HEK293 (cell line): ENCODE data around the gene SLC39A11.

Experiments used
- CTCF ChIA-PET: fragments of 350-600 bp; formaldehyde crosslinking; extraction: SDS; loops from one replicate; lab custom pipeline; 2021; ENCODE audit warnings: antibody characterized with exemption; lab: Yijun Ruan, JAX
- POLR2A ChIA-PET: fragments of 300-600 bp; formaldehyde crosslinking; extraction: SDS; loops from one replicate; lab custom pipeline; 2020; ENCODE audit warnings: antibody characterized with exemption, inconsistent platforms; lab: Yijun Ruan, JAX
- H3K27ac ChIP-seq: fragments of 200-500 bp; sonication (Bioruptor generic); 2 replicates; pipeline ENCODE4 v1.5.1; 2014; ENCODE audit warnings: low read depth, low read length, control low read depth, inconsistent platforms; ENCODE audit errors: extremely low read depth
- H3K36me3 ChIP-seq, 2 experiments: fragments of 200-500 bp in 1 of 2; sonication (Bioruptor generic) in 1 of 2; 1 replicate in 1 of 2; 2 replicates in 1 of 2; pipeline ENCODE4 v1.5.1; 2014 to 2017; ENCODE audit warnings: inconsistent platforms in 2 of 2, low read length in 2 of 2; ENCODE audit not compliant: control insufficient read depth in 2 of 2, insufficient read depth in 1 of 2
- H3K4me1 ChIP-seq: fragments of 200-500 bp; sonication (Bioruptor generic); 2 replicates; pipeline ENCODE4 v1.5.1; 2014; ENCODE audit warnings: mild to moderate bottlenecking, low read length, inconsistent platforms; ENCODE audit not compliant: control insufficient read depth, insufficient read depth
- H3K4me3 ChIP-seq: 2 replicates; pipeline ENCODE4 v1.5.1; 2011; ENCODE audit warnings: low read depth, mild to moderate bottlenecking, control low read depth, low read length, moderate library complexity
- H3K9me3 ChIP-seq: fragments of 200-500 bp; sonication (Bioruptor generic); 2 replicates; pipeline ENCODE4 v1.5.1; 2014; ENCODE audit warnings: low read depth, low read length, inconsistent platforms; ENCODE audit not compliant: control insufficient read depth, insufficient read depth
- MZF1 ChIP-seq: fragments of 450-650 bp; formaldehyde crosslinking; IDR thresholded peaks from 2 replicates; pipeline ENCODE4 v1.5.1; 2017; ENCODE audit warnings: missing biosample characterization, missing genetic modification characterization, borderline replicate concordance
- SP2 ChIP-seq: fragments of 450-650 bp; formaldehyde crosslinking; IDR thresholded peaks from 2 replicates; pipeline ENCODE4 v1.5.1; 2016; ENCODE audit warnings: missing biosample characterization, missing genetic modification characterization
- SP7 ChIP-seq: fragments of 450-650 bp; formaldehyde crosslinking; IDR thresholded peaks from 2 replicates; pipeline ENCODE4 v1.5.1; 2016; ENCODE audit warnings: missing biosample characterization, missing genetic modification characterization
- ZBTB1 ChIP-seq: fragments of 450-650 bp; formaldehyde crosslinking; IDR thresholded peaks from 2 replicates; pipeline ENCODE4 v1.5.1; 2016; ENCODE audit warnings: missing biosample characterization, missing genetic modification characterization
- ZBTB17 ChIP-seq: fragments of 450-650 bp; formaldehyde crosslinking; IDR thresholded peaks from 2 replicates; pipeline ENCODE4 v1.5.1; 2016; ENCODE audit warnings: missing biosample characterization, missing genetic modification characterization
- ZNF155 ChIP-seq: fragments of 450-650 bp; formaldehyde crosslinking; IDR thresholded peaks from 2 replicates; pipeline ENCODE4 v1.5.1; 2016; ENCODE audit warnings: missing biosample characterization, missing genetic modification characterization
- ZNF2 ChIP-seq: fragments of 450-650 bp; formaldehyde crosslinking; IDR thresholded peaks from 2 replicates; pipeline ENCODE4 v1.5.1; 2016; ENCODE audit warnings: missing biosample characterization, missing genetic modification characterization
- ZNF274 ChIP-seq, 2 experiments: fragments of 200-500 bp in 1 of 2; fragments of 450-650 bp in 1 of 2; sonication (Bioruptor generic) in 1 of 2; formaldehyde crosslinking in 1 of 2; IDR thresholded peaks; 2 replicates each; pipeline versions ENCODE4 v1.5.1 to v1.6.1; 2014 to 2016; ENCODE audit warnings: borderline replicate concordance in 1 of 2, inconsistent platforms in 1 of 2, low read length in 1 of 2, missing biosample characterization in 1 of 2, missing genetic modification characterization in 1 of 2
- ZNF416 ChIP-seq: fragments of 450-650 bp; formaldehyde crosslinking; IDR thresholded peaks from 2 replicates; pipeline ENCODE4 v1.5.1; 2016; ENCODE audit warnings: missing biosample characterization, missing genetic modification characterization
- ZNF654 ChIP-seq: fragments of 450-650 bp; formaldehyde crosslinking; IDR thresholded peaks from 2 replicates; pipeline ENCODE4 v1.5.1; 2016; ENCODE audit warnings: low read depth, missing biosample characterization, missing genetic modification characterization
- ZNF660 ChIP-seq: fragments of 450-650 bp; IDR thresholded peaks from 2 replicates; pipeline ENCODE4 v1.5.1; 2018; ENCODE audit warnings: missing biosample characterization, mild to moderate bottlenecking, missing genetic modification characterization
- TF ChIP-seq, protein P1 (sequence below): fragments of 450-650 bp; formaldehyde crosslinking; IDR thresholded peaks from 2 replicates; pipeline ENCODE4 v1.5.1; 2016; ENCODE audit warnings: missing biosample characterization, missing genetic modification characterization, borderline replicate concordance
- TF ChIP-seq, protein P2 (sequence below): fragments of 450-650 bp; formaldehyde crosslinking; IDR thresholded peaks from 2 replicates; pipeline ENCODE4 v1.5.1; 2016; ENCODE audit warnings: missing biosample characterization, missing genetic modification characterization
- TF ChIP-seq, protein P3 (sequence below): fragments of 450-650 bp; formaldehyde crosslinking; optimal IDR thresholded peaks from 2 replicates; pipeline ENCODE3; 2016; ENCODE audit warnings: missing biosample characterization, mild to moderate bottlenecking, missing genetic modification characterization
- TF ChIP-seq, protein P4 (sequence below): fragments of 450-650 bp; formaldehyde crosslinking; IDR thresholded peaks from 2 replicates; pipeline ENCODE4 v1.5.1; 2016; ENCODE audit warnings: missing biosample characterization, missing genetic modification characterization

Gene SLC39A11

DNA sequence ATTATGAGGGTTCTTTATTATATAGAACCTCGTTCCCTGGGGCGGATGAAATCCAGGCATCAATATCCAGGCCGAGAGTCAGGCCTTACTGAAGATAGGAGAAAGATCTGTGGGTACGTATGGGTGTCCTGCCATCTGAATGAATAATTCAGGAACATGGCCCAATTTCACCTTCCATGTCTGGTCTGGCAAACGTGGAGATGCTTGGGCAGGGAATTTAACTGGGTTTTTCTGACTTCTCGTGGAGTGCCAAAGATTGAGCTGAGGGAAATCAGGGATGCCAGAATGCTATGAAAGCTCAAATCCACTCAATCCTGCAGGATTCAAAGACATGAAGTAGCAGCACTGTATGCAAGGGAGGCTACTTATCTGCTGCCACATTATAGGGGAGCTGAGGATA lies 302.8 kb downstream of the SLC39A11 start:
- H3K27ac ChIP-seq, result no peak overlapping the region
- no peak overlapping the region for H3K4me3 ChIP-seq
- no peaks in the 10 kb centered on the region for H3K4me1 ChIP-seq
- no peak for TF ChIP-seq MZF1
- no peak for TF ChIP-seq ZNF155
- no peak for TF ChIP-seq SP2 (tag by site-specific recombination)
- TF ChIP-seq, protein P1, sequence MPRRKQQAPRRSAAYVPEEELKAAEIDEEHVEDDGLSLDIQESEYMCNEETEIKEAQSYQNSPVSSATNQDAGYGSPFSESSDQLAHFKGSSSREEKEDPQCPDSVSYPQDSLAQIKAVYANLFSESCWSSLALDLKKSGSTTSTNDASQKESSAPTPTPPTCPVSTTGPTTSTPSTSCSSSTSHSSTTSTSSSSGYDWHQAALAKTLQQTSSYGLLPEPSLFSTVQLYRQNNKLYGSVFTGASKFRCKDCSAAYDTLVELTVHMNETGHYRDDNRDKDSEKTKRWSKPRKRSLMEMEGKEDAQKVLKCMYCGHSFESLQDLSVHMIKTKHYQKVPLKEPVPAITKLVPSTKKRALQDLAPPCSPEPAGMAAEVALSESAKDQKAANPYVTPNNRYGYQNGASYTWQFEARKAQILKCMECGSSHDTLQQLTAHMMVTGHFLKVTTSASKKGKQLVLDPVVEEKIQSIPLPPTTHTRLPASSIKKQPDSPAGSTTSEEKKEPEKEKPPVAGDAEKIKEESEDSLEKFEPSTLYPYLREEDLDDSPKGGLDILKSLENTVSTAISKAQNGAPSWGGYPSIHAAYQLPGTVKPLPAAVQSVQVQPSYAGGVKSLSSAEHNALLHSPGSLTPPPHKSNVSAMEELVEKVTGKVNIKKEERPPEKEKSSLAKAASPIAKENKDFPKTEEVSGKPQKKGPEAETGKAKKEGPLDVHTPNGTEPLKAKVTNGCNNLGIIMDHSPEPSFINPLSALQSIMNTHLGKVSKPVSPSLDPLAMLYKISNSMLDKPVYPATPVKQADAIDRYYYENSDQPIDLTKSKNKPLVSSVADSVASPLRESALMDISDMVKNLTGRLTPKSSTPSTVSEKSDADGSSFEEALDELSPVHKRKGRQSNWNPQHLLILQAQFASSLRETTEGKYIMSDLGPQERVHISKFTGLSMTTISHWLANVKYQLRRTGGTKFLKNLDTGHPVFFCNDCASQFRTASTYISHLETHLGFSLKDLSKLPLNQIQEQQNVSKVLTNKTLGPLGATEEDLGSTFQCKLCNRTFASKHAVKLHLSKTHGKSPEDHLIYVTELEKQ (tag by site-specific recombination), result no peak
- TF ChIP-seq SP7 (tag by site-specific recombination), result no peak
- TF ChIP-seq, protein P2, sequence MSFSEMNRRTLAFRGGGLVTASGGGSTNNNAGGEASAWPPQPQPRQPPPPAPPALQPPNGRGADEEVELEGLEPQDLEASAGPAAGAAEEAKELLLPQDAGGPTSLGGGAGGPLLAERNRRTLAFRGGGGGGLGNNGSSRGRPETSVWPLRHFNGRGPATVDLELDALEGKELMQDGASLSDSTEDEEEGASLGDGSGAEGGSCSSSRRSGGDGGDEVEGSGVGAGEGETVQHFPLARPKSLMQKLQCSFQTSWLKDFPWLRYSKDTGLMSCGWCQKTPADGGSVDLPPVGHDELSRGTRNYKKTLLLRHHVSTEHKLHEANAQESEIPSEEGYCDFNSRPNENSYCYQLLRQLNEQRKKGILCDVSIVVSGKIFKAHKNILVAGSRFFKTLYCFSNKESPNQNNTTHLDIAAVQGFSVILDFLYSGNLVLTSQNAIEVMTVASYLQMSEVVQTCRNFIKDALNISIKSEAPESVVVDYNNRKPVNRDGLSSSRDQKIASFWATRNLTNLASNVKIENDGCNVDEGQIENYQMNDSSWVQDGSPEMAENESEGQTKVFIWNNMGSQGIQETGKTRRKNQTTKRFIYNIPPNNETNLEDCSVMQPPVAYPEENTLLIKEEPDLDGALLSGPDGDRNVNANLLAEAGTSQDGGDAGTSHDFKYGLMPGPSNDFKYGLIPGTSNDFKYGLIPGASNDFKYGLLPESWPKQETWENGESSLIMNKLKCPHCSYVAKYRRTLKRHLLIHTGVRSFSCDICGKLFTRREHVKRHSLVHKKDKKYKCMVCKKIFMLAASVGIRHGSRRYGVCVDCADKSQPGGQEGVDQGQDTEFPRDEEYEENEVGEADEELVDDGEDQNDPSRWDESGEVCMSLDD, result no peak
- no peak for TF ChIP-seq ZNF654 (tag by site-specific recombination)
- no peak for TF ChIP-seq ZNF274 (IDR thresholded peaks at IDR 0.05; ENCODE audit: low read length)
- no peak for TF ChIP-seq ZNF274 (tag by site-specific recombination; IDR thresholded peaks at IDR 0.05; ENCODE audit: borderline replicate concordance)
- TF ChIP-seq, protein P3, sequence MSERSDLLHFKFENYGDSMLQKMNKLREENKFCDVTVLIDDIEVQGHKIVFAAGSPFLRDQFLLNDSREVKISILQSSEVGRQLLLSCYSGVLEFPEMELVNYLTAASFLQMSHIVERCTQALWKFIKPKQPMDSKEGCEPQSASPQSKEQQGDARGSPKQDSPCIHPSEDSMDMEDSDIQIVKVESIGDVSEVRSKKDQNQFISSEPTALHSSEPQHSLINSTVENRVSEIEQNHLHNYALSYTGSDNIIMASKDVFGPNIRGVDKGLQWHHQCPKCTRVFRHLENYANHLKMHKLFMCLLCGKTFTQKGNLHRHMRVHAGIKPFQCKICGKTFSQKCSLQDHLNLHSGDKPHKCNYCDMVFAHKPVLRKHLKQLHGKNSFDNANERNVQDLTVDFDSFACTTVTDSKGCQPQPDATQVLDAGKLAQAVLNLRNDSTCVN (tag by site-specific recombination), result no peak
- no peak for TF ChIP-seq ZBTB17 (tag by site-specific recombination)
- TF ChIP-seq ZBTB1, result no peak
- TF ChIP-seq, protein P4, sequence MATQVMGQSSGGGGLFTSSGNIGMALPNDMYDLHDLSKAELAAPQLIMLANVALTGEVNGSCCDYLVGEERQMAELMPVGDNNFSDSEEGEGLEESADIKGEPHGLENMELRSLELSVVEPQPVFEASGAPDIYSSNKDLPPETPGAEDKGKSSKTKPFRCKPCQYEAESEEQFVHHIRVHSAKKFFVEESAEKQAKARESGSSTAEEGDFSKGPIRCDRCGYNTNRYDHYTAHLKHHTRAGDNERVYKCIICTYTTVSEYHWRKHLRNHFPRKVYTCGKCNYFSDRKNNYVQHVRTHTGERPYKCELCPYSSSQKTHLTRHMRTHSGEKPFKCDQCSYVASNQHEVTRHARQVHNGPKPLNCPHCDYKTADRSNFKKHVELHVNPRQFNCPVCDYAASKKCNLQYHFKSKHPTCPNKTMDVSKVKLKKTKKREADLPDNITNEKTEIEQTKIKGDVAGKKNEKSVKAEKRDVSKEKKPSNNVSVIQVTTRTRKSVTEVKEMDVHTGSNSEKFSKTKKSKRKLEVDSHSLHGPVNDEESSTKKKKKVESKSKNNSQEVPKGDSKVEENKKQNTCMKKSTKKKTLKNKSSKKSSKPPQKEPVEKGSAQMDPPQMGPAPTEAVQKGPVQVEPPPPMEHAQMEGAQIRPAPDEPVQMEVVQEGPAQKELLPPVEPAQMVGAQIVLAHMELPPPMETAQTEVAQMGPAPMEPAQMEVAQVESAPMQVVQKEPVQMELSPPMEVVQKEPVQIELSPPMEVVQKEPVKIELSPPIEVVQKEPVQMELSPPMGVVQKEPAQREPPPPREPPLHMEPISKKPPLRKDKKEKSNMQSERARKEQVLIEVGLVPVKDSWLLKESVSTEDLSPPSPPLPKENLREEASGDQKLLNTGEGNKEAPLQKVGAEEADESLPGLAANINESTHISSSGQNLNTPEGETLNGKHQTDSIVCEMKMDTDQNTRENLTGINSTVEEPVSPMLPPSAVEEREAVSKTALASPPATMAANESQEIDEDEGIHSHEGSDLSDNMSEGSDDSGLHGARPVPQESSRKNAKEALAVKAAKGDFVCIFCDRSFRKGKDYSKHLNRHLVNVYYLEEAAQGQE (tag by site-specific recombination), result no peak
- TF ChIP-seq ZNF2 (tag by site-specific recombination), result no peak
- no peak for TF ChIP-seq ZNF416 (tag by site-specific recombination)
- TF ChIP-seq ZNF660, result no peak
- ChIA-PET CTCF (interaction anchor here (1.2 kb wide), 1 partner anchor 64 kb away, joined by 4 read pairs; no protein-coding TSS in a partner anchor), POLR2A (no interaction called here)
- no peaks in the 10 kb centered on the region for H3K9me3 ChIP-seq
- H3K36me3 ChIP-seq, result no peaks in the 10 kb centered on the region
